Erythroblast (primary cell): Measurements from ENCODE around the gene IFT81.

Source experiments
- DNase-seq, 2 experiments: peaks; one replicate each; lab custom pipeline; 2025; lab: John Stamatoyannopoulos, UW
- GATA1 ChIP-seq: IDR thresholded peaks from 2 replicates; pipeline ENCODE4 v1.6.1; 2011; ENCODE audit warnings: low read depth, mild to moderate bottlenecking, control low read depth, low read length, moderate library complexity
- POLR2A ChIP-seq: IDR thresholded peaks from 2 replicates; pipeline ENCODE4 v1.6.1; 2011; ENCODE audit warnings: mild to moderate bottlenecking, low read length

IFT81 gene

GRCh38 chr12:110100315-110100970 is 23.7 kb upstream of the IFT81 start:
- DNase-seq = peak; percentile 66 to 82
- TF ChIP-seq GATA1 (no peak), POLR2A (no peak)

GRCh38 chr12:110102255-110102654 is 21.9 kb upstream of the IFT81 start:
- DNase-seq = peak; percentile 70 to 81
- TF ChIP-seq POLR2A (no peak), GATA1 (no peak)

- TF ChIP-seq GATA1 = no peak
- no peak for TF ChIP-seq POLR2A
- no peak for DNase-seq
These were observed 19.7 kb upstream of the IFT81 start for GRCh38 chr12:110104188-110105094.

GRCh38 chr12:110105159-110105558 is 19.0 kb upstream of the IFT81 start:
- TF ChIP-seq GATA1 (no peak), POLR2A (no peak)
- DNase-seq = no peak

GRCh38 chr12:110105986-110106385 is 18.2 kb upstream of the IFT81 start:
- no peak for DNase-seq
- TF ChIP-seq POLR2A (no peak), GATA1 (no peak)

- no peak for DNase-seq
- TF ChIP-seq POLR2A = no peak
- no peak for TF ChIP-seq GATA1
These were observed 16.5 kb upstream of the IFT81 start for GRCh38 chr12:110107369-110108281.

- DNase-seq = no peak
- TF ChIP-seq GATA1 (no peak), POLR2A (no peak)
These were observed 15.7 kb upstream of the IFT81 start for GRCh38 chr12:110108309-110109036.

GRCh38 chr12:110109037-110109836 is 14.9 kb upstream of the IFT81 start:
- TF ChIP-seq GATA1 = no peak
- no peak for TF ChIP-seq POLR2A
- no peak for DNase-seq

GRCh38 chr12:110109837-110110535 is 14.2 kb upstream of the IFT81 start:
- TF ChIP-seq POLR2A (no peak), GATA1 (no peak)
- no peak for DNase-seq

GRCh38 chr12:110111476-110112334 is 12.5 kb upstream of the IFT81 start:
- TF ChIP-seq GATA1 (no peak), POLR2A (no peak)
- no peak for DNase-seq

GRCh38 chr12:110112335-110112660 is 11.9 kb upstream of the IFT81 start:
- TF ChIP-seq POLR2A (no peak), GATA1 (no peak)
- DNase-seq = no peak
